LHCN-M2 (cell line): ENCODE data around the gene NOM1. TPM values are rescaled to one million over a fixed set of nuclear protein-coding genes. Genes with fewer than 3 reads are reported as not detected.
A peak's percentile ranks its signal among the peaks of the same experiment; 100 is the strongest.
"Not testable (repeated sequence)": the region's sequence is repeated elsewhere in the genome, so short reads cannot be mapped to it uniquely, and the experiment has no call there.

Source experiments
- DNase-seq: peaks from one replicate; pipeline ENCODE4 v3.0.0-alpha.2; 2012; ENCODE audit warnings: low read depth
- total RNA-seq: library from RNA; depleted of rRNA; stranded (reverse); fragments of >200 nt; gene quantifications from 2 replicates; pipeline ENCODE4 v1.2.3, GENCODE V29; 2014

Gene NOM1
- total RNA-seq, 1 experiment from 2014 or later = 17.4 TPM

DNA sequence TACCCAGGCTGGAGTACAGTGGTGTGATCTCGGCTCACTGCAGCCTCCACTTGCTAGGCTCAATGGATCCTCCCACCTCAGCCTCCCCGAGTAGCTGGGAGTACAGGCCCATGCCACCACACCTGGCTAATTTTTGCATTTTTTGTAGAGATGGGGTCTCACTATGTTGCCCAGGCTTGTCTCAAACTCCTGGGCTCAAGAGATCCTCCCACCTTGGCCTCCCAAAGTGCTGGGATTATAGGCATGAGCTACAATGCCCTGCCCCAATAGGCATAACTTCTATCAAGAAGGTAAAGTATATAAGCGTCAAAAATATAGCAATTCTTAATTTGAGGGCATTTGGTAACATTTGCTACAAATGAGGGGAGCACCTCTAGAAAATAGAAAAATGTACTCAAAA lies 12.7 kb upstream of the NOM1 start:
- DNase-seq = not testable (repeated sequence)

DNA sequence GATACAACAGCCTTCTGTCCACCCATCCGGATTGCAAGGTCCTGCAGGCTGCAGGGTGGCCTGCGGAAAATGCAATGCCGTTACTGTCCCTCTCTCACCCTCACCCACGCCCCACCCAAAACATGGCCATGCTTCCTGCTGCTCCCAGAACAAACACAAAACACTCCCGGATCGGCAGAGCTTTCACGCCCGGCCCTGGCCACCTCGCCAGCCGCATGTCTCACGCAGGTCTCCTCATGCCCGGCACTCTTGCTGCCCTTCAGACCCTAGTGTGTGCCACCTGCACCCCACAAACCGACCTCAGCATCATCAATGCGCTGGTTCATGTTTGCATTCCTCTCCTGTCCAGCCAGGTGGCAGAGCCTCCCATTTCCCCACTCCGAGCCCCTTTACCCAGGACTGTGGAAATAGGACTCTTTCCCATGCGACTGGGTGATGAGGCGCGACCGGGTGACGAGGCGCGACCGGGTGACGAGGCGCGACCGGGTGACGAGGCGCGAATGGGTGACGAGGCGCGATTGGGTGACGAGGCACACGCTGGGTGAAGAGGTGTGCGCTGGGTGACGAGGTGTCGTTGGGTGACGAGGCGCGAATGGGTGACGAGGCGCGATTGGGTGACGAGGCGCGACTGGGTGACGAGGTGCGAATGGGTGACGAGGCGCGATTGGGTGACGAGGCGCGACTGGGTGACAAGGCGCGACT lies 8.9 kb upstream of the NOM1 start:
- DNase-seq = no peak

DNA sequence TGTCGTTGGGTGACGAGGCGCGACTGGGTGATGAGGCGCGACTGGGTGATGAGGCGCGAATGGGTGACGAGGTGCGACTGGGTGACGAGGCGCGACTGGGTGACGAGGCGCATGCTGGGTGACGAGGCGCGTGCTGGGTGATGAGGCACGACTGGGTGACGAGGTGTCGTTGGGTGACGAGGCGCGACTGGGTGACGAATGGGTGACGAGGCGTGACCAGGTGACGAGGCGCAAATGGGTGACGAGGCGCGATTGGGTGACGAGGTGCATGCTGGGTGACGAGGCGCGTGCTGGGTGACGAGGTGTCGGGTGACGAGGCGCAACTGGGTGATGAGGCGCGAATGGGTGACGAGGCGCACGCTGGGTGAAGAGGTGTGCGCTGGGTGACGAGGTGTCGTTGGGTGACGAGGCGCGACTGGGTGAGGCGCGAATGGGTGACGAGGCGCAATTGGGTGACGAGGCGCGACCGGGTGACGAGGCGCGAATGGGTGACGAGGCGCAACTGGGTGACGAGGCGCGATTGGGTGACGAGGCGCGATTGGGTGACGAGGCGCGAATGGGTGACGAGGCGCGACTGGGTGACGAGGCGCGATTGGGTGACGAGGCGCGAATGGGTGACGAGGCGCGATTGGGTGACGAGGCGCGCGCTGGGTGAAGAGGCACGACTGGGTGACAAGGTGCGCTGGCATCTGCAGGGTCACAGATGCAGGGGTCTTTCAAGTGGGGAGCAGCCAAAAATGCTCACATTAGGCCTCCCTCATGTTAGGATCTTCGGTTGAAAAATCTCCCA lies 7.9 kb upstream of the NOM1 start:
- no peak for DNase-seq

DNA sequence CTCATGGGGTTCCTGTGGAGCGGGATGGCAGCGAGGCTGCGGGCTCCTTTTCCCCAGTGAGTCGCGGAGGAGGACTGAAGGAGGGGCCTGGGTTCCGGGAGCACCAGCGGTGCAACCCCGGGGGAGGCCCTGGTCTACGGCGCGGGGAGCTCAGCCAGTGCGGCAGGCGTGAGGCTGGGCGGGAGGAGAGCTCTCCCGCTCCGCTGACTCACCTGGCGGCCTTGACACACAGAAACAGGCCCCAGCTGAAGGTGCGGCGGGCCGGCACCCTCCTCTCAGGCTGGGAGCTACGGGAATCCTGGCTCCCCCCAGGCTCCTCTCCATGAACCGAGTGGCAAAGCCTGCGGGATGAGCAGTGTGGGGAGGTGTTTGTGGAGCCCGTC lies 6.8 kb upstream of the NOM1 start:
- DNase-seq = no peak

GRCh38 chr7:156943091-156944041 lies 6.1 kb upstream of the NOM1 start:
- DNase-seq = no peak

DNA sequence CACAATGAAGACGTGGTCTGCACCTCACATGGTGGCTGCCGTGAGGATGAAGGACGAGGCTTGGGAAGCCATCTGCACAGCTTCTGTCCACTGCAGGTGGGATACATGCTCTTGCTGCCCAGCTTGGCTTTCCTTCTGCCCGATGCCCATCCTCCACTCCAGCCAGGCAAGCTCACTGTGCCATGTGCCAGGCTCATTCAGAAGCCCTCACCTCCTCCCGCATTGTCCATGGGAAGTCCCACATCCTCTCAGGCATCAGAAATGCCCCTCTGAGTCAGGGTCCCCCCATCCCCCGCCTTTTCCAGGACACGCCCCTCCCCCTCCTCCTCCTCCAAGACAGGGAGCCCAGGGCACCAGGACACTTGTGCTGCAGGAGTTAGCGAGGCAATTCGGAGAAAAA lies 4.6 kb upstream of the NOM1 start:
- DNase-seq = no peak

DNA sequence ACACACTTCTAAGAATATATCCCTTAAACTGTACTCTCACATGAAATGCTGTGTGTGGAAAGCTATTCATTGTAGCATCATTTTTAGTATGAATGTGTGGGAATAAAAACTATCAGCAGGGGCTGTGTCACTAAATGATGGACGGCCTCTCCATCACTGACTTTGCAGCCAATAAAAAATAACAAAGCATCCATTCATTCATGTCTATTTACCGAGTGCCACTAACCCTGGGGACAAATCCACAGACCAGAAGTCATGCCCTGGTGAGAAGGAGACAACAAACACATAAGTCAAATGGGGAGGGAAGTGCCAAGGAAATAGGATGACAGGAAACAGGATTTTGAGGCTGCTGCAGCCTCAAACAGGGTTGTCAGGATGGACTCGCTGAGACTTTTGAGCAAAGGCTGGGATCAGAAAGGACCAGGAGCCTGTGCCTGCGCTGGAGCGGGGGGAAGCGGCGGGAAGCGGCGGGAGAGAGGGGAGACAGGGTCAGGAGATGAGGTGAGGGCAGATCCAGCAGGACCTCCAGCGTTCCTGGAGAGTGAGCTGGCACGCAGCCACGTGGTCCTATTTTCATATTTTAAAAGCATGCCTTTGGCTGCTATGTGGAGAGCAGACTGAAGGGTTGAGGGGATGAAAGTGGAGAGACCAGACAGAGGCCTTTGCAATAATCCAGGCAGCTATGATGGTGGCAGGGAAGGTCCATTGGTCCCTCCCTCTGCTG lies 2.2 kb upstream of the NOM1 start:
- DNase-seq = peak; percentile 8

DNA sequence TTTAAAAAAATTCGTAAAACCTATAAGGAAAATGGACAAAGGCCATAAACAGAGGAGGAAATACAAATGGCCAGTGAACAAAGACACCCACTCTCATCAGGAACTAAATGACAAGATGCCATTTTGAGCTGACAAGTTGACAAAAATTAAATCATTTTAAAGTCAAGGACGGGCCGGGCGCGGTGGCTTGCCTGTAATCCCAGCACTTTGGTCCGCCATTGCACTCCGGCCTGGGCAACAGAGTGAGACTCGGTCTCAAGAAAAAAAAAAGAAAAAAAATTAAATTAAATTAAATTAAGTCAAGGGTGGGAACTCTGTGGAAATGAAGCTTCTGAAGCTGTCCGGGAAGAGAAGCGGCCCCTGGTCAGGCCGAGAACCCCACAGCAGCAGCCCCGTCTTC lies 1.2 kb upstream of the NOM1 start:
- no peak for DNase-seq

DNA sequence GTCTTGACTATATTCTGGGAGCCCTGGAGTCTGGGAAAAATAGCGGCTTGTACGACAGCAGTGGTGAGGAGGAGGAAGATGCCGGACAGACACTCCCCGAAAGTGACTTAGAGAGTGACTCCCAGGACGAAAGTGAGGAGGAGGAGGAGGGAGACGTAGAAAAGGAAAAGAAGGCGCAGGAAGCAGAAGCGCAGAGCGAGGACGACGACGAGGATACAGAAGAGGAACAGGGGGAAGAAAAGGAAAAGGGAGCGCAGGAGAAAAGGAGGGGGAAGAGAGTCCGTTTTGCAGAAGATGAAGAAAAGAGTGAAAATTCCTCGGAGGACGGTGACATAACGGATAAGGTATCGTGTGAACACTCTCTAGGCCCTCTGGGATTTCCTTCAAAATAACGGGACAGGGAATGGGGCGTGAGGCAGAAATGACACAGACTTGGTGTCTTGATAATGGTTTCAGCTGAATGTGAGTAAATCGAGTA lies 908 bp downstream of the NOM1 start:
- DNase-seq = peak; percentile 26

GRCh38 chr7:156953215-156953614 lies 3.7 kb downstream of the NOM1 start:
- not testable (repeated sequence) for DNase-seq

DNA sequence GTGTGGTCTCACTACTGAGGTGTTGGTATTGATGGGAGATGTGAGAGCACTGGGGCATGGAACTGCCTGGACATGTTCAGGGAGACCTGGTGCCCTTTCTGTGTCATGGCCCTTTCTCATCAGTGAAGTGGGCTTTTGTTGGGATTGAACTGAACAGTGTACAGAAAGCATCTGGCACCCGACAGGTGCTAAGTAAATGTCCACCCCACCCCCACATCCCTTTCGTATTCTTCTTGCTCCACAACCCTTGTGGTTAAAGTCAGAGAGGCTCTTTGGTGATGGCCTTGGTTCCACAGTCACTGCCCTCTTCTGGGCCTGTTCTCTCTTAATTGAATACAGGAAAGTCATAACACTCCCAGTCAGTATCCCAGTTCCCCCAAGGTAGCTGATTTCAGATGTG lies 5.4 kb downstream of the NOM1 start:
- peak; percentile 30 for DNase-seq

DNA sequence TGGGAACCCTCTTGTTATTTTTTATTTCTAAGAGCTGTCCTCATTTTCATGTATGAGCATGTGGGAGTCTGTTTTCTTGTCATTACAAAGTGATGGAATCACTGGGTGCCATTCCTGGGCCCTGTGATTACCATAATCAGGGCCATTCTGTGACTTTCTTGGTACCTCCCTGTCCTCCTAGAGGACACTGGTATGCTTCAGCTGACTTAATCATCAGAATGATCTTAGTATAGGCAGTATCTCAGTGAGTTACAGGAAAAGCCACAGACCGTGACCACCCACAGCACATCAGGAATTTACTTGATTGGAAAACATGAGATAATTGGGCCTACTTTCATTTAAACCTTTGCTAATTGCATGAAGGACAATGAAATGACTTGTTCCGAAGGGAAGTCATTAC lies 7.2 kb downstream of the NOM1 start:
- no peak for DNase-seq

- DNase-seq = no peak
Observed at GRCh38 chr7:156962145-156962544, 12.6 kb downstream of the NOM1 start.

DNA sequence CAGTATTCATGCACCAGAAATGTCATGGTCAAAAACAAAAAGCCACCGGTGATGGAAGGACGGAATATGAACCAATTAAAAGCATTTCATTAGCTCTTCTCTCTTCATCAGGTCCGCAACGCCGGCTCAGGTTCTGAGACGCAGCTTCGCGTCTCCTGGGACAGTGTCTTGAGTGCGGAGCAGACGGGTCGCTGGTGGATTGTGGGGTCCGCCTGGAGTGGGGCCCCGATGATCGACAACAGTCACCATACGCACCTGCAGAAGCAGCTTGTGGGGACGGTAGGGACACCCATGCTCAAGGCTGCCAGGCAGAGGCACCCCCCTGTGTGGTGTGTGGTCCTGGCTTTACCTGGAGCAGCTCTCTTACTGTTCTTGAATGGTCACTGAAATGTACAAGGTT lies 13.4 kb downstream of the NOM1 start:
- no peak for DNase-seq

DNA sequence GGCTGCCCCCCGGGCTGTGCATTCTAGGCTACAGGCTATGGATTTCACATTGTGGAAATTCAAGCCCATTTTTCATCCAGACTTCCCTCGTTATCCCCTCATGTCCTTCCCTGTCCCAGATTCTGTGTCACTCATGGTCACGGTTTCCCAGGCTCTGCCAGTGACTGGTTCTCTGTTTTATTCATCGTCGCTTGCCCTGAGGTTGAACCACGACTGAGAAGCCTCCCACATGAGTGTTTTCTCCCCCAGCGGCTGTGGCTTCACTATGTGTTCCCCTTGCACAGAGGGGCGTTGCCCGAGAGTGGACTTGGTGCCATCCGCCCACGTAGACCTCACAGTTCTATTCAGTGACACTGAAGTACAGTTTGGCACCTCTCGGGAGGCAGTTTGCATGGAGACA lies 14.0 kb downstream of the NOM1 start:
- DNase-seq = no peak

DNA sequence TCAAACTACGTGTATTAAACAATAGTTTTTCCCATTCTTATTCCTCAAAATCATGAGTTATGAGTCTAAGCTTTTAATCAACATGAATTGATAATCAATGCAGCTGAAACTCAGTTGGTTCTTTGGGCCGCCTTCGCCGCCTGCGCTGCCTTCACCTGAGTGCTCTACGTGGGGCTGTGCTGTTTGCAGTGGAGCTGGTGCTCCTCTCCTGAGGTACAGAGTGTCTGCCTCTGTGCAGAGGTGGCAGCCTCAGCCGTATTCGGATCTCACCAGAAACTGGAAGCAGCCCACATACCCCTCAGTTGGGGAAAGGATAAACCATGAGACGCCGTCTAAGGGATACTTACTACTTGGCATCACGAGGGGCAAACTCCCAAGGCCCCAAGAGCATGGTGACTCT lies 15.5 kb downstream of the NOM1 start:
- DNase-seq = no peak

DNA sequence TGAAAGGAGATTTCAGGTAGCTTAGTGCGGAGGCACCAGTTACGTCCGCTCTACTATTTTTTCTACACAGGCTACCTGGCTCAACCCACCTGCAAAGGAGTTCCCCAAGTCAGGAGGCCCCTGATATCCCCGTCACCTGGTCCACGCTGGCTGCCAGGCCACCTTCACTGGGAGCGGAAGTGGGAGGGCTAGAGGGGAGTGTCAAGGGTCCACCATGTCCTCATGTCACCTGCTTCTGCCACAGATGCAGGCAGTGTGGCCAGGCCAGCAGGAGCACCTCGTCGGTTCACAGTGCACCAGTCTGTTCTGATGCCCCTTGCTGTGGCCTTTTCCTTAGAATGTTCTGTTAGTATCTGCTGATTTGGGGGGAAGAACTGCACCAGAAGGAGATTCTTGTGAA lies 16.9 kb downstream of the NOM1 start:
- no peak for DNase-seq

DNA sequence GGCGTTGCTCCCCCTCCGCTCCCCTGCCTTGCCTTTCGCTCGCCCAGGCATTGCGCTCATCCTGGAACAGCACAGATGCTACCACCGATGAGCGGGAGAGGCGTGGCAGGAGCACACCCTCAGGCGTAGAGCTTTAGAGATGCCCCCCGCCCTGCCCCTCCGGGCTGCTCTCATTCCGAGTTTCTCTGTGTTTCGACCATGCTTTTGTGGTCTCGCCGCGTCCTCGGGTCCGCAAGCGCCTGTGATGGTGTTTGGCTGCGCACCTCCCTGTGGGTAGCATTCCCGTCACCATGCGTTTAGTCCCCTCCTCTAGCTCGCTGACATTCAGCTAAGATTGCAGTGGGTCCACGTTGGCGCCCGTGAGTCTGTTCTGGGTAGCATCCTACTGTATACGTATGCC lies 18.7 kb downstream of the NOM1 start:
- DNase-seq = no peak

GRCh38 chr7:156969972-156970420 lies 20.5 kb downstream of the NOM1 start:
- DNase-seq = peak; percentile 21

DNA sequence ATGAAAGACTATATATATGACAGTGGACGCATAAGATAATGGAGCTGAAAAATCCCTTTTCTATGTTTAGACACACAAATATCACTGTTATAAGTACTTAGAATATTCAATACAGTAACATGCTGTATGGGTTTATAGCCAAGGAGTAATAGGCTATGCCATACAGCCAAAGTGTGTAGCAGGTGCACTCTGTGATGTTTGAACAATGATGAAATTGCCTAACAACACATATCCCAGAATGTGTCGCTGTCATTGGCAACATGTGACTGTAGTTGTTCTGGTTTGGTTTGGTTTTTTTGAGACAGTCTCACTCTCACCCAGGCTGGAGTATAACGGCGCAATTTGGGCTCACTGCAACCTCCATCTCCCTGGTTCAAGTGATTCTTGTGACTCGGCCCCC lies 26.1 kb downstream of the NOM1 start:
- no peak for DNase-seq

DNA sequence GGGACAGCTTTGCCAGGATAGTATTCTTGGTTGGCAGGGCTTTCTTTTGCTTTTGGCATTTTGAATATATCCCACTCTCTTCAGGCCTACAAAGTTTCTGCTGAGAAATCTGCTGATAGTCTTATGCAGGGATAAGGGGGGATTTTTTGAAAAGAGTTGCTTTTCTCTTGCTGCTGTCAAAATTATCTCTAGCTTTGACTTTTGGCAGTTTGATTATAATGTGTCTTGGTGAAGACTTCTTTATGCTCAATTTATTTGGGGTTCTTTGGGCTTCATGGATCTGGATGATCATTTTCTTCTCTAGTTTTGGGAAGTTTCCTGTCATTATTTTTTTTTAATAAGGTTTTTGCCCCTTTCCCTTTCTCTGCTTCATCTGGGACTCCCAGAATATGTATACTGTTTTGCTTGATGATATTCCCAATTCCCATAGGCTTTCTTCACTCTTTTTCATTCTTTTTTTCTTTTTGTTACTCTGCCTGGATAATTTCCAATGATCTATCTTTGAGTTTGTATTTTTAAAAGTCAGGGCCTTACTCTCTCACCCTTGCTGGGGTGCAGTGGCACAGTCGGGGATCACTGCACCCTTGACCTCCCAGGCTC lies 29.6 kb downstream of the NOM1 start:
- no peak for DNase-seq
